CD14-positive monocyte (primary cell): Measurements from ENCODE around the gene RING1. TPM values are rescaled to one million over a fixed set of nuclear protein-coding genes. Genes with fewer than 3 reads are reported as not detected.

Experiments used
- DNase-seq, 3 donors: peaks; one replicate each; pipeline ENCODE4 v3.0.0-alpha.2; 2011 to 2022
- H2AFZ ChIP-seq: 2 replicates; pipeline ENCODE4 v1.6.0; 2012; ENCODE audit warnings: mild to moderate bottlenecking, low read depth, low read length, inconsistent platforms; ENCODE audit not compliant: insufficient read depth, poor library complexity, severe bottlenecking
- H3K27ac ChIP-seq, 2 donors: 1 replicate in 1 of 2; 2 replicates in 1 of 2; pipeline ENCODE4 v1.5.1; 2012 to 2013; ENCODE audit warnings: low read length in 2 of 2, control low read depth in 1 of 2, inconsistent platforms in 1 of 2, low read depth in 1 of 2, mild to moderate bottlenecking in 1 of 2
- H3K27me3 ChIP-seq, 2 donors: one replicate each; pipeline versions ENCODE4 v1.6.0 to v1.6.1; 2011 to 2013; ENCODE audit warnings: low read length in 2 of 2; ENCODE audit not compliant: control insufficient read depth in 2 of 2, insufficient read depth in 2 of 2
- H3K36me3 ChIP-seq, 2 donors: replicated peaks in 1 of 2; 1 replicate in 1 of 2; 2 replicates in 1 of 2; pipeline versions ENCODE4 v1.5.1 to v1.6.1; 2012 to 2013; ENCODE audit warnings: low read length in 2 of 2, control low read depth in 1 of 2, inconsistent platforms in 1 of 2, mild to moderate bottlenecking in 1 of 2; ENCODE audit not compliant: insufficient read depth in 2 of 2, control insufficient read depth in 1 of 2
- H3K4me1 ChIP-seq, 2 donors: 1 replicate in 1 of 2; 2 replicates in 1 of 2; pipeline versions ENCODE4 v1.5.1 to v1.6.1; 2012 to 2013; ENCODE audit warnings: low read length in 2 of 2, control low read depth in 1 of 2, inconsistent platforms in 1 of 2, mild to moderate bottlenecking in 1 of 2, moderate library complexity in 1 of 2; ENCODE audit not compliant: insufficient read depth in 2 of 2, control insufficient read depth in 1 of 2
- H3K4me2 ChIP-seq: replicated peaks from 2 replicates; pipeline ENCODE3; 2012; ENCODE audit warnings: low read length, moderate library complexity, mild to moderate bottlenecking; ENCODE audit not compliant: poor library complexity, severe bottlenecking; ENCODE audit errors: extremely low read depth
- H3K4me3 ChIP-seq, 3 experiments: fragments of 200-600 bp in 1 of 3; sonication (generic) in 1 of 3; replicated peaks in 1 of 3; 1 replicate in 2 of 3; 2 replicates in 1 of 3; pipeline ENCODE4 v1.5.1; 2011 to 2013; ENCODE audit warnings: low read length in 3 of 3, mild to moderate bottlenecking in 3 of 3, control low read depth in 2 of 3, low read depth in 2 of 3, inconsistent platforms in 1 of 3, moderate library complexity in 1 of 3
- H3K79me2 ChIP-seq: 2 replicates; pipeline ENCODE4 v1.6.0; 2012; ENCODE audit warnings: mild to moderate bottlenecking, control low read depth, inconsistent platforms, low read length, moderate library complexity; ENCODE audit not compliant: insufficient read depth
- H3K9ac ChIP-seq: 2 replicates; pipeline ENCODE4 v1.6.0; 2017; ENCODE audit warnings: low read length, mild to moderate bottlenecking; ENCODE audit not compliant: insufficient read depth, poor library complexity, severe bottlenecking
- H3K9me3 ChIP-seq, 2 donors: replicated peaks in 1 of 2; 1 replicate in 1 of 2; 2 replicates in 1 of 2; pipeline versions ENCODE4 v1.5.1 to v1.6.1; 2012 to 2013; ENCODE audit warnings: low read length in 2 of 2, control low read depth in 1 of 2; ENCODE audit not compliant: control insufficient read depth in 1 of 2, insufficient read depth in 1 of 2
- H4K20me1 ChIP-seq: 2 replicates; pipeline ENCODE4 v1.6.0; 2012; ENCODE audit warnings: mild to moderate bottlenecking, low read length, control low read depth, moderate library complexity; ENCODE audit not compliant: insufficient read depth
- H3K27ac Mint-ChIP-seq, 7 donors: one replicate each; pipeline ENCODE4 v1.8.0; 2020; ENCODE audit warnings: mild to moderate bottlenecking in 7 of 7, mixed read lengths in 7 of 7, moderate library complexity in 6 of 7, inconsistent platforms in 2 of 7
- H3K27me3 Mint-ChIP-seq, 3 donors: one replicate each; pipeline ENCODE4 v1.8.0; 2021 to 2022; ENCODE audit warnings: low read depth in 3 of 3, mild to moderate bottlenecking in 3 of 3, mixed read lengths in 3 of 3, moderate library complexity in 3 of 3, inconsistent platforms in 1 of 3
- H3K36me3 Mint-ChIP-seq, 2 donors: one replicate each; pipeline ENCODE4 v1.8.0; 2020; ENCODE audit warnings: mixed read lengths in 2 of 2, inconsistent platforms in 1 of 2, mild to moderate bottlenecking in 1 of 2
- H3K4me1 Mint-ChIP-seq: one replicate; pipeline ENCODE4 v1.8.0; 2020; ENCODE audit warnings: mild to moderate bottlenecking, mixed read lengths
- H3K4me3 Mint-ChIP-seq, 2 donors: one replicate each; pipeline ENCODE4 v1.8.0; 2020; ENCODE audit warnings: mild to moderate bottlenecking in 2 of 2, mixed read lengths in 2 of 2, moderate library complexity in 1 of 2
- H3K9me3 Mint-ChIP-seq, 7 donors: one replicate each; pipeline ENCODE4 v1.8.0; 2020 to 2022; ENCODE audit warnings: mixed read lengths in 7 of 7, mild to moderate bottlenecking in 6 of 7, moderate library complexity in 6 of 7, inconsistent platforms in 2 of 7
- CTCF ChIP-seq: fragments of 200-600 bp; IDR thresholded peaks from one replicate; pipeline ENCODE4 v1.8.0; 2022; ENCODE audit warnings: antibody characterized with exemption, mild to moderate bottlenecking
- WGBS: methylation state at CpG from one replicate; pipeline ENCODE4 v1.1.5; 2013; ENCODE audit warnings: missing lambda C conversion rate; ENCODE audit not compliant: insufficient coverage; 5-methylcytosine and 5-hydroxymethylcytosine counted together
- intact Hi-C, 2 donors: fragments of 100-400 bp; cut with micrococcal nuclease; formaldehyde crosslinking; loops; one replicate each; pipeline versions ENCODE4 v1.15.0 to v1.15.1; 2023
- polyA plus RNA-seq, 3 donors: library from polyadenylated mRNA; depleted of rRNA in 1 of 3; unstranded in 2 of 3; stranded (reverse) in 1 of 3; fragments of 300-500 nt in 2 of 3; fragments of >200 nt in 1 of 3; fragmentation: Illumina TruSeq in 2 of 3; gene quantifications; 1 replicate in 2 of 3; 2 replicates in 1 of 3; pipeline ENCODE4 v1.2.3, GENCODE V29; 2012 to 2021

The RING1 gene
- polyA plus RNA-seq, 3 donors: 4.6 to 27.9 (median 5.7) TPM

- H3K4me1 ChIP-seq: peaks cover 10 to 12% of the 10 kb centered on the region in 2 donors
- H3K27ac ChIP-seq: no peak overlapping the region
- no peak overlapping the region for H2AFZ ChIP-seq
- no peaks in the 10 kb centered on the region for H3K9me3 ChIP-seq
- H3K4me3 ChIP-seq: no peak overlapping the region
- peaks cover 0 to 13% (median 4%) of the 10 kb centered on the region in 7 donors for H3K9me3 Mint-ChIP-seq
- peaks cover 23 to 58% of the 10 kb centered on the region in 2 donors for H3K27me3 ChIP-seq
- DNase-seq: no peak
- intact Hi-C loops: loop anchor here in 1 of 2 donors (10.0 kb wide), 1 partner anchor 55 kb away; no protein-coding TSS in a partner anchor
- no peak for TF ChIP-seq CTCF
- 80% methylated on average over 3 of the region's 7 CpGs for WGBS
- no peak overlapping the region for H3K4me2 ChIP-seq
- peaks cover 48 to 73% (median 55%) of the 10 kb centered on the region in 3 donors for H3K27me3 Mint-ChIP-seq
- H3K36me3 ChIP-seq: peaks cover 10 to 14% of the 10 kb centered on the region in 2 donors
- H3K4me1 Mint-ChIP-seq: peaks cover 19% of the 10 kb centered on the region
- H3K4me3 Mint-ChIP-seq: peak overlapping the region in 1 of 2 donors; percentile 64
- no peak overlapping the region for H3K9ac ChIP-seq
- peaks cover 16% of the 10 kb centered on the region for H4K20me1 ChIP-seq
- H3K36me3 Mint-ChIP-seq: peaks cover 12 to 15% of the 10 kb centered on the region in 2 donors
- H3K27ac Mint-ChIP-seq: no peak overlapping the region
- no peaks in the 10 kb centered on the region for H3K79me2 ChIP-seq
Observed at GRCh38 chr6:33189625-33190448, 18.5 kb upstream of the RING1 start.

GRCh38 chr6:33190504-33191107 lies 17.7 kb upstream of the RING1 start:
- peak overlapping the region in 1 of 2 donors; percentile 79 for H3K4me3 Mint-ChIP-seq
- 91% methylated on average over 7 of the region's 11 CpGs for WGBS

More at GRCh38 chr6:33190504-33191107, 17.7 kb upstream of the RING1 start:
- peaks cover 0 to 13% (median 4%) of the 10 kb centered on the region in 7 donors for H3K9me3 Mint-ChIP-seq
- H3K36me3 ChIP-seq: peaks cover 17 to 21% of the 10 kb centered on the region in 2 donors
- no peak for DNase-seq
- peaks cover 20 to 23% of the 10 kb centered on the region in 2 donors for H3K36me3 Mint-ChIP-seq
- peaks cover 24% of the 10 kb centered on the region for H4K20me1 ChIP-seq
- H3K4me1 Mint-ChIP-seq: peaks cover 19% of the 10 kb centered on the region
- H3K27me3 ChIP-seq: peaks cover 23 to 58% of the 10 kb centered on the region in 2 donors
- peaks cover 48 to 66% (median 54%) of the 10 kb centered on the region in 3 donors for H3K27me3 Mint-ChIP-seq
- no peaks in the 10 kb centered on the region for H3K79me2 ChIP-seq
- no peak overlapping the region for H3K27ac Mint-ChIP-seq
- no peak overlapping the region for H3K27ac ChIP-seq
- no peak overlapping the region for H3K4me3 ChIP-seq
- H3K4me2 ChIP-seq: no peak overlapping the region
- no peak overlapping the region for H3K9ac ChIP-seq
- no peaks in the 10 kb centered on the region for H3K9me3 ChIP-seq
- TF ChIP-seq CTCF: no peak
- peaks cover 10 to 12% of the 10 kb centered on the region in 2 donors for H3K4me1 ChIP-seq
- H2AFZ ChIP-seq: no peak overlapping the region
- intact Hi-C loops: loop anchor here in 1 of 2 donors (10.0 kb wide), 1 partner anchor 54 kb away; no protein-coding TSS in a partner anchor
